GM21526 (cell line): ENCODE data around the gene ABCG4.
A peak's percentile ranks its signal among the peaks of the same experiment; 100 is the strongest.
"Not testable (repeated sequence)": the region's sequence is repeated elsewhere in the genome, so short reads cannot be mapped to it uniquely, and the experiment has no call there.

Experiments
- ATAC-seq: cut with Tn5 transposase; IDR thresholded peaks from one replicate; pipeline ENCODE4 v1.9.1; 2021; ENCODE audit warnings: moderate library complexity; ENCODE audit not compliant: unreplicated experiment, low FRiP score

ABCG4 gene

DNA sequence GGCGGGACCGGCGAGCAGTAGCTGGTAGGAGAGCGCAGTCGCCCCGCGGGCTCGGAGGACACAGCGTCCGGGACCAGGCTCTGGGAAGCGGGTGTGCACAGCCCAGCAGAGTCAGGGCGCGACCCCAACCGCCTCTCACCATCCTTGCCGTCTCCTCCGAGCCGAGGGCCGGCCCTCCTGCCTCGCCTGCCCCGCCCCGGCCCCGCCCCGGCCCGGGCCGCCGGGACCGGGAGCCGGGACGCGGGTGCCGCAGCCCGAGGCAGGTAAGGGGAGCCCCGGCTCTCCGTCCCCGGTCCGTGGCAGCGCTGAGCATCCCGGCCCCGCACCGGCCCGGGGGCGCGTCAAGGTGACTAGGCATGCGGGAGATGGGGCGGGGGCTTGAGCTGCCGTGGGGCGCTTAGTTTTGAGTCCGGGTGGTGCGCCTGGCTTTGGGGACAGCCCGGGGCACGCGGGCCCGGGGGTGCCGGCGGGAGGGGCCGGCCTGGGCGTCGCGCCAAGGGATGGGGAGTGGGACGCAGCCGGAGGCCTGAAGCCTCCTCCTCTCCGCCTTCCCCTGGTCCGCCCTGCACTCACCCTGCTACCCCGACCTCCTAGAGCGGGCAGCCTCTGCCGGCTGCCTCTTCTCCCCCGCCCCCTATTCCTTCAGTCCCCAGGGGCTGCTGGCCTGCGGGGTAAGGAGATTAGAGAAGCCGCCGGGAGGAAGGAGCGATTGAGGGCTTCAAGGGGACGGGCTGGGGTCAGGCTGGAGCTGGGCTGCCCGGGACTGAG is at the start of gene ABCG4:
ABCG4 (plus strand) TSS at position 35 of the 768 bp plus-strand sequence. CDS start 914 bp downstream, outside the sequence.
- ATAC-seq = no peak

DNA sequence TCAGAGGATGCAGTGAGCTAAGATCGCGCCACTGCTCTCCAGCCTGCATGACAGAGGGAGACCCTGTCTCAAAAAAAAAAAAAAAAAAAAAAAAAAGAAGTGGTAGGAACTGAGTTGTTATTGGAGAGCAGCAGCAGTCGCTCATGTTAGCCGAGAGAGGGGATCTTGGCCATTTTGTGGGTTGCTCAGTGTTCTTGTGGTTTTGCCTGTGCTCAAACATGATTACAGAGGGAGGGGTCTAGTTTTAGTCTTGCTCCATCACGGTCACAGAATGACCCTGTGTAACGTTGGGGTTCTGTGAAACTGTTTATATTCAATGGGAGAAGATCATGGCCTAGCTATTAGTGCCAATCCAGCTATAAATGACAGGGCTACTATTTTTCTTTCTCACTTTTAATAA is 49.1 kb upstream of the ABCG4 start:
- ATAC-seq = no peak

DNA sequence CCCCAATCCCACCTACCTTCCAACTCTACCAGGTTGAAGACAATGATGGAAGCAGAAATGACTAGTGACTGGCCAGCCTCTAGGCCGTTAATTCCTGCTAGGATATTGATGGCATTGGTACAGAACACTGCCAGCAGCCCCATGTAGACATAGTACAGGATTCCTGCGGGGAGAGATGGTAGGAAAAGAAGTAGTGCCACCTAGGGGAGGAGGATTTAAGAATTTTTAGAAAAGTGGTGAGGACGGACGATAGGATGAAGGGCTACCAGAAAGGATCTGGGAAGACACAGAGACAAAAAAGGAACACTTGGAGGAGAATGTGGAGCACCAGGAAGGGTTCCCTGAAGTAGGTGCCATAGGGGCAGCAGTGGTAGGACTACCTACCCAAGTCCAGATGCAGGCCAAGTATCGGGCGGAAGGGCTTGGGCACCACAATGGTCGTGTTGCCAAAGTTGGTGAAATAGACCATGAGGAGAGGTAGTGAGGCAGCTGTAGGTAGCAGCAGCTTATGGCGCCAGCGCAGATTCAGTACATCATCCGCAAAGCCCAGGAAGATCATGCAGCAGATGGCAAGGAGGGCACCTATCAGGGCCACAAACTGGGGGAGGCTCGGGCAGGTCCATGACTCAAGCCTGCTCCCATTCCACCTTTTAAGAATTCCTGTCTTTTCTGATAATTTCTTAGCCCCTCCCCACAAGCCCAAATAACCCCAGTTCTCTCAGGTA is 48.4 kb upstream of the ABCG4 start:
- ATAC-seq = no peak

DNA sequence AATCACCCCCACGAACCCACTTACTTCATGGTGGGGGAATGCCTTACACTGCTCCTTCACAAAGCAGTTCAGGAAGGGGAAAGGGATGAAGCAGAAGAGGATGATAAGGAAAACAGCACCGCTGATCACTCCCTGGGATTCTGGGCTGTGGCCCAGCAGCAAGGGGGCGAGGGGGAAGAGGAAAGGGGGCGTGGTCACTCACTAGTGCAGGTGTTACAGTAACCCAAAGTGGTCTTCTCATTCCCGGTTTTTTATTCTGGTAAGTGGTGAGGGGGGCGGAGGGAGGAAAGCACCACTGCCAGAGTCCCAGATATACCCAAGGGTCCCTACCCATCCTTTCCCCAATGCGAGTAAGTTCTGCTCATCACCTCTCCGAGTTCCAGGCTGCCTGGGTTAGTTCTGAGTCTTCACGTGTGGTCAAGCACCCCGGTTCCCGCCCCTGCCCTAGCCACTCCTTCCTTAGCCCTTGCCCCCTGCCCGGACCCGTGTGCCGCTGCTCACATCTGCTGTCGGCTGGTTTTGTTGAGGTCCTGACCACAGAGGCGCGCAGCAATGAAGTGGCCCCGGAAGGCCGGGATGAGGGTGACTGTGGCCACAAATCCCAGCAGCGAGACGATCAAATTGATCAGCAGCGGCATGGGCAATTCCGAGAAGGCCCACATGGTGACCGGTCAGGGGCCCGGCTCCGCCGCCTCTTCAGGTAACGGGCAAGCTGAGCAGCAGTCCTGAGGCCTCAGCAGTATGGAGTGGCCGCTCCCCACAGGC is 47.7 kb upstream of the ABCG4 start:
- peak; percentile 11 for ATAC-seq

DNA sequence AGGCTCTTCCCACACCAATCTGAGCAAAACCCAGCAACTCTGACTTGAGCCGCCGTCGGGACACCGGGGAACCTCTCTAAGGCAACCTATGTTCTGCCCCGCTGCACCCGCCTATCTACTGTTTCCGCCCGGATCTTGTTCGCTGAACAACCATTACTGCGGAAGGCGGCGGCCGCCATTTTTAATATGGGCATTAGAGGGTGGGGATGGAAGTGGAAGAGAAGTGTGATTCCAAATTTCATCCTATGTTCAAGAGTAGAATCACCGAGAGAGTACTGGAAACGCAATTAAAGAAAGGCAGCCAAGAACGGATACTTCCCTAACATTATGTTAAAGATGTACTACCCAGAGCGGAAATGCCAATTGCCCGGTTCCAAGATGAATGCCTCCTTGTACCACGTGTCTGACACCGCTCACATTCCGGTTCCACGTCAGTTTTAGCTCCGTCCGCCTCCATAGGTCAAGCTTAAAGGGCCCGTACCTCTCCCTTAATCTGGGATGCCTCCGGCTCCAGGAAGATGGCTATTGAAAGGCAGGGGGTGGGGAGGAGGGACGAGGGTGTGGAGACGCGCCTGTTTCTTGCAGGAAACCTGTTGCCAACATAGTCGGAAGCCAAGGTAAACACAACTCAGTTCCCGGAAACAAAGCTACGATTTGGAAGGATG is 47.0 kb upstream of the ABCG4 start, which contains the start of gene DPAGT1:
DPAGT1 (minus strand) TSS at position 95 of the 665 bp plus-strand sequence. CDS start 198 bp downstream, outside the sequence.
- ATAC-seq = peak; percentile 64

DNA sequence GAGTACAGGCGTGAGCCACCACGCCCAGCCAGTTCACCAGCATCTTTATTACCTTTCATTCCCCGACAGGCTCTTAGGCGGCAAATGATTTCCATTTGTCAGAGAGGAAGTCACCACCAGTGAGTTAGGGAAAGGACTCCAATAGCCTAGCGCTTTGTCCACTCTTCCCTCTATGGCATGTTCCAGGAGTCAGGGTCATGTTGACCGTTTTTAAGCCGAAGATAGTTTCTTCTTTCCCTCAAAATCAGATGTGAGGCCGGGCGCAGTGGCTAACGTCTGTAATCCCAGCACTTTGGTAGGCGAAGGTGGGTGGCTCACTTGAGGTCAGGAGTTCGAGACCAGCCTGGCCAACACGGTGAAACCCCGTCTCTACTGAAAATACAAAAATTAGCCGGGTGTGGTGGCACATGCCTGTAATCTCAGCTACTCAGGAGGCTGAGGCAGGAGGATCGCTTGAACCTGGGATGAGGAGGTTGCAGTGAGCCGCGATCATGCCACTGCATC is 45.6 kb upstream of the ABCG4 start:
- not testable (repeated sequence) for ATAC-seq

DNA sequence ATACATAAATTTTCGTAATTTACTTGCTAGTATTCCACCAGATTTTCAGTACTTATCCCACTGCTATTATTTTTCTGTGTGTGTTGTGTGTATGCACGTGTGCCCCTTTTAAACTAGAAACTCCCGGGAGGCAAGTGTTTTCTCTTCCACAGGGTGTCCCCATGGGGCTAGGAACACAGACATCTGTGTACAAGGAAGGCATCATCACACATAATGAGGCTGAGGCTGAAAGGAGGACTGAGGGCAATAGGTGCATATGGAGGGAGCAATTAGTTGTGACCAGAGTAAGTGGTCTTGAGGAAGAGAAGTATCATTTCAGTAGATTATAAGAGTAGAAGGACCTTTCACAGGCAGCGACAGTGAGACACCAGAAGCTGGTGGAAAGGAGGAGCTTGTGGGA is 45.1 kb upstream of the ABCG4 start:
- ATAC-seq = no peak

DNA sequence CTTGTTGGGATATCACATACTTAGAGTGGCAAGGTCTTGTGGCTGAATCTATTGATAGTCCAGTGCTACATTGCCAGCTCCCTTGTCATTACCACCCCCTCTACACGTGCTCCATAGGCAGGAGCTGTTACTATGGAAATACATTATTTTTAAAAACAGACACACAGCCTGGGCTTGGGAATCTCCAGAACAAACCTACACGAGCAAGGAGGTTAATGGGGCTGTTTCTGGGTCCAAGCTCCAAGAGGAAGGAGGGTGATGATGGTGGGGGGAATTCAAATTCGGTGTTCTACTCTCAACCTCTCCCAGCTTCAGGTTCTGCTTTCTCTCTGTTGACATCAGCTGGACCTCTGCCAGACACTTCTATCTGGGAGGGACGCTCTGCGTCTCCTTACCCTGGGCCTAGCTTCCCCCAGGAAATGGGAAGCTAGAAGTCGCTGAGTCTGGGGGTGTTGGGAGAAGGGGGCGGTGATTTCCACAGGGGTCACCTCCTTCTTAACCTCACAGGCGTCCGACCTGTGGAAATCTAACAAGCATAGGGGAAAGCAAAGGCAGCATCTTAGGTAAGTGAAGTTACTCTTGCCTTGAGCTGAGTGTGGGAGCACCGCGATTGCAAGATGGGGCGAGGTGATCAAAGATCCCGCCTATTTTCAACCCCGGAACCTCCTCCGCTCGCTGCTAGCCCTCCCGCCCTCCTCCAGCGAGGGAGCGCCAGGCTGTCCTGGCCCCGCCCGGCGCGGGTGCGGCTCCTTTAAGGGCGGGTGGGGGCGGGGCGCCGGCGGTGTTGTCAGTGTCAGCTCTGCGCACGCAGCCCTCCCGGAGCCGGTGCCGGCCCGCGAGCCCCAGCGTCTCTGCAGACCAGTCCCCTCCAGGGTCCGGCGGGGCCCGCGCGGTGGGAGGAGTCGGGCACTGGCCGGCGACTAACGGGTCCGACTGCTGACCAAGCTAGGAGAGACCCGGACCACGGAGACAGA is 42.0 kb upstream of the ABCG4 start, which contains the start of gene C2CD2L:
C2CD2L (plus strand) TSS at position 781 of the 974 bp plus-strand sequence. CDS start 398 bp downstream, outside the sequence.
- ATAC-seq = no peak

DNA sequence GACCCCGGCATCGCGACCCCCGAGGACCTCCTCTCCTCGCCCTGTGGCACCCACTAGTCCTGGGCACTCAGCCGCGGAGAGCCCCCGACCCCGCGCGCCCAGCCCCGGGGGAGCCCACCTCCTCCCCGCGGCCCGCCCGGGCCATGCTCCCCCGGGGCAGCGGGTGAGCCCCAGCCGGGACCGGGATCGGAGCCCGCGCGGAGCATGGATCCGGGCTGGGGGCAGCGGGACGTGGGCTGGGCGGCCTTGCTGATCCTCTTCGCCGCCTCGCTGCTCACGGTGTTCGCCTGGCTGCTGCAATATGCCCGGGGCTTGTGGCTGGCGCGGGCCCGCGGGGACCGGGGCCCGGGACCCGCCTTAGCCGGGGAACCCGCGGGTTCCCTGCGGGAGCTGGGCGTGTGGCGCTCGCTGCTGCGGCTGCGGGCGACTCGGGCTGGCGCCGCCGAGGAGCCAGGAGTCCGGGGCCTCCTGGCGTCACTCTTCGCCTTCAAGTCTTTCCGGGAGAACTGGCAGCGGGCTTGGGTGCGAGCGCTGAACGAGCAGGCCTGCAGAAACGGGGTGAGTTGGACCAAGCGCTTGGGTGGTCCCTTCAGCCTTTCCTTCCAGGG is 41.2 kb upstream of the ABCG4 start:
- ATAC-seq = no peak

DNA sequence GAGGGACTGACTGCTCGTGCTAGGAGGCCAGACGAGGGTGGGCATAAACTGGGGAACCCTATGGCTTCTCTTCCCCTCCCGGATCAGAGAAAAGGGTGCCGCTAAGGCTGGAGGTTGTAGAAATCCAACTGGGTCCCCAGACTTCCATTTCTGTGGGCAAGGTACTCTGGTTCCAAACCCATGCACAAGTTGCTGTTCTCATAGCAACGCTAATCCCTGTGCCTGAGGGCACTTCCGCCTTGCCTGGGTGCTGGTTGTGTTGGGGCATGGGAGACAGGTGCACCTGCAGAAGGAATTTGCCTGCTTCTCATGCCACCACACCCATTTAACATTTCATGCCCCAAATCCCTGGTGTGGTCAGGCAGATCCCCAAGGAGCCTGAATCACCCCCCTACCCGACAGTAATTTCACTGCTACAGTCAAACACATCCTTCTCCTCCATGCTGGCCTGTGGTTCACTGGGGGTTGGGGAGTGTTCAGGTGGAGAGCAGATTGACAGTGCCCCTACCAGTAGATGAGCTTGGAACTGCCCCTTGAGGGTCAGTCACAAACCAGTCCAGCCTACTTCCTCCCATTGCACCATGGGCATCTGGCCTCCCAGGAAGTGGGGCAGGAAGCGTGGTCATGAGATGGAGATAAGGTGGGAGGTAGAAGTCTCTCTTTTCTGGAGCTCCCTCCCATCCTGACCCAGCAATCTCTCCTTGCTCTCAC is 40.6 kb upstream of the ABCG4 start:
- no peak for ATAC-seq

DNA sequence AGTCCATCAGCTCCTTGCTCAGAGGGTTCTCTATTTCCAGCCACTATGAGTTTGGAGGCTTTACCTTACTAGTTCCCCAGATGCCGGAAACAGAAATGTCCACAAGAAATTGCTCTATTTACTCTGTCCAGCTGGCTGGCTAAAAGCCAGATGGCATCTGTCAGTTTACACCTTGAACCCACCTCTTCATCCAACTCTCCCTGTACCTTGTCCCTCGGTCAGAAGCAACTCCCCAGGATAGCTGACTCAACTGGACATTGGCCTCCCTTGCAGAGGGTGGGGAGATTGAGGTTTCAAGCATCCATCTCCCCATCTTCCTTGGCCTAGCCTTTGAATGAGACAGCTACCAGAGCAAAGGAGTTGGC is 40.0 kb upstream of the ABCG4 start:
- no peak for ATAC-seq

DNA sequence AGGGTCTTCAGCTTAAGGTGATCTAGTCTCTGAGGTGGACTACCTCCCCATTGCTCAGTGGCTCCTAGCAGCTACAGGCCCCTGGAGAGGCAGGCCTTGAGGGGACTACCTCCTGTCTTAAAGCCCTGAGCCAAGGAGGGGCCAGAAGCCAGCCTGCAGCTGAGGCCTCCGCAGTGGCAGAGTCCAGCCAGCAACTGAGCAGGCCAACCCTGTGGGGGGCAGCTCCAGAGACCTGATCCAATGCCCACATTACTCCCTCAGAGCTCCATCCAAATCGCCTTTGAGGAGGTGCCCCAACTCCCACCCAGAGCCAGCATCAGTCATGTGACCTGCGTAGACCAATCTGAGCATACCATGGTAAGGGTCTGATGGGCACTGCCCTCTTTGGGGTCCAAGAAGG is 39.0 kb upstream of the ABCG4 start:
- ATAC-seq = no peak

DNA sequence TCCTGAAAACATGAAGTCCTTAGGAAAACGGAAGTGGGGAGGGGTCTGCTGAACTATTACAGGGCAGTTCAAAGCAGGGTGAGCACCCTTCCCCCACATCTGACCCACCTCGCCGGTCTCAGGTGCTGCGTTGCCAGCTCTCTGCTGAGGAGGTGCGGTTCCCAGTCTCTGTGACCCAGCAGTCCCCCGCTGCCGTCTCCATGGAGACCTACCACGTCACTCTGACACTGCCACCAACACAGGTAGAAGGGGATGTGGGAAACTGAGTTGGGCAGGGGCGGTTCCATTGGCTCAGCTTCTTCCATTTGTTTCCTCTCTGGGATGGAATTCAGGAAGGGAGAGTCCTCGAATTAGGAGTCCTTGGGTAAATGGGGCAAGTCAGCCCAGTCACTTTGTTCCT is 38.4 kb upstream of the ABCG4 start:
- ATAC-seq = no peak

DNA sequence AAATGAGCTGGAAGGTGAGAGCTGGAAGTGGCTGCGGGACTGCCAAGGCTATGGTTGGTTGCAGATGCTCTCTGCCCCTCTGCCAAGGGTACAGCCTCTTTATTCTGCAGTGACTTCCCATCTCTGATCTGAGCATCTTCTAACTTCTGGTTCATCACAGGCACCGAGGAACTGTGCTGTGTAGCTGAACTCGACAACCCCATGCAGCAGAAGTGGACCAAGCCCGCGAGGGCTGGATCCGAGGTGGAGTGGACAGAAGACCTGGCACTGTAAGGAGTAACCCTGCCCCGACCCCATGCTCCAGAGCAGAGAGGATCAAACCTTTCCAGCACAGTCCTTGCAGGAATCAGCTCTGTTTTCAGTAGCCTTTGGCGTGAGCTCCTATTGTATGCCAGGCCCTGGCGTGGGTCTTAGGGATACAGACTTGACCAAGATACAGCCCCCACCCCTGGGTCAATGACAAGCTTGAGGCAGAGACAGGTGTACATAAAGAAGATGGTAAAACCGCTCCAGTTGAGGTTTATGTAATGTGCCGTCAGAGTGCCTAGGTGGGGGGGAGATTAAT is 37.4 kb upstream of the ABCG4 start:
- ATAC-seq = no peak

DNA sequence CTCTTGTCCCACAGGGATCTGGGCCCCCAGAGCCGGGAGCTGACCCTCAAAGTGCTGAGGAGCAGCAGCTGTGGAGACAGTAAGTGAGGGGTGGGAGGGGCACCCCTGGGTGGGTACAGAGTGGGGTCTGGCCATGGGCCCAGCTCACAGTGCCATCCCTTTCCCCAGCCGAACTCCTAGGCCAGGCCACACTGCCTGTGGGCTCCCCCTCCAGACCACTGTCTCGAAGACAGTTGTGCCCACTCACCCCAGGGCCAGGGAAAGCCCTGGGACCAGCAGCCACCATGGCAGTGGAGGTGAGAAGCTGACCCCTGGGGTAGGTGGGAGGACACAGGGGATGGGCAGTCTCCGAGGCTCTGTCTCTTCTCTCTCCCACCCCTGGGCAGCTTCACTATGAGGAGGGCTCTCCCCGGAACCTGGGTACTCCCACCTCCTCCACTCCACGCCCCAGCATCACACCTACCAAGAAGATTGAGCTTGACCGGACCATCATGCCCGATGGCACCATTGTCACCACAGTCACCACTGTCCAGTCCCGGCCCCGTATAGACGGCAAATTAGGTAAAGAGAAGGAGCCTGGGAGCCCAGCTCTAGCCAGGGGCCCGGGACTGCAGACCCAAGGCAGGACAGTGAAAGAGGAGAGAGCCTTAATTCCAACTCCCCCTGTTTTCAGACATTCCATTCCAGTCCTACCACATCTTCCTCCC is 36.4 kb upstream of the ABCG4 start:
- no peak for ATAC-seq

DNA sequence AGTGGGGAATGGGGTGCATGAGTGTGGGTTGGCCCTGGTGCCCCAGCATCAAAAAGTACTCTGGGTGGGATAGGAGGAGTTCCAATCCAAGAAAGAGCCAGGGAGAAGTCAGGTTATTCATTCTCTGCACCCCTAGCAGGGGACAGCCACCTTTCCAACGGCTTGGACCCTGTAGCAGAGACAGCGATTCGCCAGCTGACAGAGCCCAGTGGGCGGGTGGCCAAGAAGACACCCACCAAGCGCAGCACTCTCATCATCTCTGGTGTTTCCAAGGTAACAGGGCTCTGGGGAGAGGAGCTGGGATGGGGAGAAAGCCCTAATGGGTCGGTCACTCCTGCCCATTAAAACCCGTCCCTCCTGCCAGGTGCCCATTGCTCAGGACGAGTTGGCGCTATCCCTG is 35.1 kb upstream of the ABCG4 start:
- no peak for ATAC-seq

DNA sequence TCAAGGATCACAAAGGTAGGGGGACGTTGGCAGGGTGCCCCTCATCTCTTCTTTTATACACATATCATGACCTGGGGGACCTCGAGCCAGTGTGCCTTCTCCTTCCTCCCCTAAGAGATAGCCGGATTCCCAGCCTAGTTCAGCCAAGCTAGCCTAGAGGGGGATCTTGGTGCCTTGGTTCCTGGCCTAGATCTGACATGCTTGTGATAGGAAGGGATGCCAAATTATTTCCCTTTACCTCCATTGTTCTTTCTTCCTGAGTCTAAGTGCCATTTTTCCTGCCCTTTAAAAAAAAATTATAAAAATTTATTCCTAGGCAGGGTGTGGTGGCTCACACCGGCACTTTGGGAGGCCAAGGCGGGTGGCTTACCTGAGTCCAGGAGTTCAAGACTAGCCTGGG is 34.5 kb upstream of the ABCG4 start:
- ATAC-seq = no peak
